H1 (cell line): ENCODE data around the gene UBASH3B. TPM values are rescaled to one million over a fixed set of nuclear protein-coding genes. Genes with fewer than 3 reads are reported as not detected.

Source experiments
- CTCF ChIA-PET: fragments of 300-600 bp; sonication (Branson Sonifier 250); formaldehyde crosslinking; loops from one replicate; lab custom pipeline; 2021; ENCODE audit not compliant: partially characterized antibody; lab: Charles Lee
- POLR2A ChIA-PET: fragments of 300-600 bp; sonication (Branson Sonifier 250); formaldehyde crosslinking; loops from one replicate; lab custom pipeline; 2021; ENCODE audit warnings: inconsistent platforms; ENCODE audit not compliant: partially characterized antibody; lab: Charles Lee
- DNase-seq, 2 experiments: peaks; one replicate each; pipeline versions ENCODE4 v3.0.0 to v3.0.0-alpha.2; 2010 to 2022; ENCODE audit warnings: low spot score in 2 of 2, low read depth in 1 of 2, mixed read lengths in 1 of 2
- FAIRE-seq: peaks from 2 replicates; lab custom pipeline; 2011; peaks lifted over from hg19 to GRCh38; lab: Jason Lieb, UNC
- H2AFZ ChIP-seq: 2 replicates; pipeline ENCODE4 v1.8.1; 2012; ENCODE audit warnings: low read length, inconsistent platforms
- H2AK5ac ChIP-seq: 2 replicates; pipeline ENCODE4 v1.6.1; 2013; ENCODE audit warnings: low read depth, low read length
- H2BK120ac ChIP-seq: replicated peaks from 2 replicates; pipeline ENCODE3; 2013; ENCODE audit warnings: low read depth, low read length, inconsistent platforms
- H2BK12ac ChIP-seq: 2 replicates; pipeline ENCODE4 v1.6.1; 2013; ENCODE audit warnings: low read depth, low read length
- H2BK15ac ChIP-seq: 2 replicates; pipeline ENCODE4 v1.6.1; 2013; ENCODE audit warnings: low read length
- H2BK20ac ChIP-seq: 2 replicates; pipeline ENCODE4 v1.6.1; 2013; ENCODE audit warnings: low read length
- H2BK5ac ChIP-seq: 2 replicates; pipeline ENCODE4 v1.6.1; 2013; ENCODE audit warnings: low read depth, low read length
- H3K14ac ChIP-seq: 2 replicates; pipeline ENCODE4 v1.6.1; 2013; ENCODE audit warnings: inconsistent platforms; ENCODE audit not compliant: insufficient read length
- H3K18ac ChIP-seq: 2 replicates; pipeline ENCODE4 v1.6.1; 2013; ENCODE audit warnings: low read length; ENCODE audit errors: extremely low read depth
- H3K23ac ChIP-seq: 2 replicates; pipeline ENCODE4 v1.6.1; 2013; ENCODE audit warnings: inconsistent platforms; ENCODE audit not compliant: insufficient read length
- H3K23me2 ChIP-seq: 2 replicates; pipeline ENCODE4 v1.6.1; 2013; ENCODE audit warnings: low read depth, low read length
- H3K27ac ChIP-seq: 2 replicates; pipeline ENCODE4 v1.6.1; 2011; ENCODE audit warnings: low read depth, low read length, inconsistent platforms
- H3K27me3 ChIP-seq, 4 experiments: replicated peaks in 1 of 4; 1 replicate in 1 of 4; 2 replicates in 3 of 4; pipeline versions ENCODE4 v1.6.1 to v1.8.1; 2011 to 2013; ENCODE audit warnings: low read length in 3 of 4, mild to moderate bottlenecking in 3 of 4, inconsistent platforms in 2 of 4, mixed read lengths in 2 of 4, moderate library complexity in 1 of 4; ENCODE audit not compliant: control insufficient read depth in 3 of 4, insufficient read depth in 3 of 4; ENCODE audit errors: extremely low read depth in 1 of 4
- H3K36me3 ChIP-seq, 4 experiments: 2 replicates each; pipeline versions ENCODE4 v1.6.1 to v1.8.1; 2011 to 2013; ENCODE audit warnings: mild to moderate bottlenecking in 4 of 4, low read length in 3 of 4, moderate library complexity in 2 of 4, control low read depth in 1 of 4, inconsistent platforms in 1 of 4; ENCODE audit not compliant: insufficient read depth in 4 of 4, control insufficient read depth in 2 of 4
- H3K4ac ChIP-seq: replicated peaks from 2 replicates; pipeline ENCODE3; 2013; ENCODE audit warnings: low read length, low read depth, mixed read lengths, inconsistent platforms; ENCODE audit not compliant: insufficient read length
- H3K4me1 ChIP-seq, 4 experiments: replicated peaks in 1 of 4; 1 replicate in 1 of 4; 2 replicates in 3 of 4; pipeline versions ENCODE4 v1.6.1 to v1.8.1; 2011 to 2013; ENCODE audit warnings: low read length in 3 of 4, inconsistent platforms in 2 of 4, mixed read lengths in 1 of 4; ENCODE audit not compliant: insufficient read depth in 4 of 4, control insufficient read depth in 3 of 4
- H3K4me2 ChIP-seq, 2 experiments: 2 replicates each; pipeline versions ENCODE4 v1.6.1 to v1.8.1; 2011 to 2013; ENCODE audit warnings: low read depth in 2 of 2, low read length in 2 of 2, control low read depth in 1 of 2, inconsistent platforms in 1 of 2, mild to moderate bottlenecking in 1 of 2; ENCODE audit not compliant: insufficient read depth in 1 of 2
- H3K4me3 ChIP-seq, 4 experiments: fragments of 200-600, 300-600 bp in 1 of 4; sonication (generic), shearing (Covaris generic), sonication (Bioruptor Twin) in 1 of 4; 2 replicates each; pipeline versions ENCODE4 v1.5.1 to v1.8.1; 2011 to 2016; ENCODE audit warnings: low read length in 4 of 4, low read depth in 3 of 4, control low read depth in 2 of 4, inconsistent platforms in 2 of 4, mild to moderate bottlenecking in 2 of 4, mixed read lengths in 1 of 4, moderate library complexity in 1 of 4; ENCODE audit not compliant: insufficient read depth in 2 of 4; ENCODE audit errors: extremely low read depth in 1 of 4
- H3K56ac ChIP-seq: replicated peaks from 2 replicates; pipeline ENCODE3; 2013; ENCODE audit warnings: low read depth, mild to moderate bottlenecking, mixed read lengths, low read length, inconsistent platforms; ENCODE audit not compliant: insufficient read length
- H3K79me1 ChIP-seq: 2 replicates; pipeline ENCODE4 v1.6.1; 2013; ENCODE audit warnings: low read depth, low read length, control low read depth
- H3K79me2 ChIP-seq, 2 experiments: 2 replicates each; pipeline versions ENCODE4 v1.6.1 to v1.8.1; 2012 to 2013; ENCODE audit warnings: low read length in 2 of 2, mild to moderate bottlenecking in 2 of 2, inconsistent platforms in 1 of 2; ENCODE audit not compliant: insufficient read depth in 2 of 2, control insufficient read depth in 1 of 2
- H3K9ac ChIP-seq, 4 experiments: replicated peaks in 1 of 4; 1 replicate in 1 of 4; 2 replicates in 3 of 4; pipeline versions ENCODE4 v1.6.1 to v1.8.1; 2011 to 2013; ENCODE audit warnings: low read depth in 3 of 4, low read length in 3 of 4, control low read depth in 2 of 4, mild to moderate bottlenecking in 2 of 4, moderate library complexity in 2 of 4, inconsistent platforms in 1 of 4; ENCODE audit errors: extremely low read depth in 1 of 4
- H3K9me3 ChIP-seq, 2 experiments: 2 replicates each; pipeline versions ENCODE4 v1.6.1 to v1.8.1; 2012 to 2013; ENCODE audit warnings: mild to moderate bottlenecking in 2 of 2, moderate library complexity in 2 of 2, control low read depth in 1 of 2, inconsistent platforms in 1 of 2, low read depth in 1 of 2, low read length in 1 of 2, mixed read lengths in 1 of 2; ENCODE audit not compliant: insufficient read depth in 2 of 2
- H4K20me1 ChIP-seq, 2 experiments: replicated peaks in 1 of 2; 2 replicates each; pipeline versions ENCODE3 to v1.8.1; 2011 to 2013; ENCODE audit warnings: inconsistent platforms in 2 of 2, low read length in 2 of 2, mild to moderate bottlenecking in 1 of 2; ENCODE audit not compliant: insufficient read depth in 2 of 2, control insufficient read depth in 1 of 2
- H4K5ac ChIP-seq: 2 replicates; pipeline ENCODE4 v1.6.1; 2013; ENCODE audit warnings: low read length, low read depth, mixed read lengths, inconsistent platforms; ENCODE audit not compliant: insufficient read length
- H4K8ac ChIP-seq: 2 replicates; pipeline ENCODE4 v1.8.0; 2013; ENCODE audit warnings: mild to moderate bottlenecking, moderate library complexity, low read length, inconsistent platforms; ENCODE audit not compliant: insufficient read depth; ENCODE audit errors: extremely low read depth
- H4K91ac ChIP-seq: replicated peaks from 2 replicates; pipeline ENCODE3; 2013; ENCODE audit warnings: low read length, mixed read lengths, inconsistent platforms; ENCODE audit not compliant: insufficient read length
- BACH1 ChIP-seq: IDR thresholded peaks from 2 replicates; pipeline ENCODE4 v1.6.1; 2012; ENCODE audit warnings: low read length, improper control_type of control experiment
- CBX5 ChIP-seq: fragments of 300-800, 300-1000 bp; sonication (generic); IDR thresholded peaks from 2 replicates; pipeline ENCODE4 v1.7.1; 2016; ENCODE audit warnings: antibody characterized with exemption, low read length, low read depth
- FOSL1 ChIP-seq: IDR thresholded peaks from 2 replicates; pipeline ENCODE4 v1.6.1; 2011; ENCODE audit warnings: mild to moderate bottlenecking, low read depth, low read length, moderate library complexity; ENCODE audit not compliant: insufficient read depth
- MAX ChIP-seq: IDR thresholded peaks from 2 replicates; pipeline ENCODE4 v1.6.1; 2012; ENCODE audit warnings: inconsistent platforms
- SP4 ChIP-seq: IDR thresholded peaks from 2 replicates; pipeline ENCODE4 v1.6.1; 2012; ENCODE audit warnings: low read length, inconsistent platforms
- TCF12 ChIP-seq: IDR thresholded peaks from 2 replicates; pipeline ENCODE4 v1.6.1; 2011; ENCODE audit warnings: low read depth, mild to moderate bottlenecking, low read length
- ZNF274 ChIP-seq: IDR thresholded peaks from 2 replicates; pipeline ENCODE4 v1.7.0; 2012; ENCODE audit warnings: low read length, borderline replicate concordance; ENCODE audit errors: extremely low read depth
- WGBS, 2 experiments: shearing (Covaris generic) in 1 of 2; methylation state at CpG; one replicate each; pipeline versions ENCODE4 v1.1.6 to v1.1.7; 2013 to 2015; ENCODE audit warnings: low lambda C conversion rate in 2 of 2, mixed read lengths in 2 of 2, inconsistent platforms in 1 of 2, low coverage in 1 of 2, missing lambda C conversion rate in 1 of 2; ENCODE audit not compliant: insufficient replicate concordance in 2 of 2, insufficient coverage in 1 of 2, insufficient read length in 1 of 2; ENCODE audit errors: extremely low coverage in 1 of 2, missing lambda C conversion rate in 1 of 2; 5-methylcytosine and 5-hydroxymethylcytosine counted together
- polyA plus RNA-seq, 7 experiments: library from polyadenylated mRNA; depleted of rRNA in 3 of 7; stranded (reverse) in 5 of 7; unstranded in 2 of 7; fragments of >200 nt in 5 of 7; fragments of 200-250 nt in 2 of 7; gene quantifications; 1 replicate in 5 of 7; 2 replicates in 1 of 7; 4 replicates in 1 of 7; pipeline versions ENCODE4 v1.2.1 to v1.2.3, GENCODE V29; 2011 to 2013; ENCODE audit warnings: missing spikeins in 2 of 7, mixed read lengths in 2 of 7
- total RNA-seq: library from RNA; stranded (reverse); fragmentation: NEBNext Ultra II Directional; extraction: Animal tissue kit (Norgen Biotek cat#: 25700); gene quantifications from 2 replicates; pipeline ENCODE4 v1.2.1, GENCODE V29; 2021

Gene UBASH3B
- total and polyA plus RNA-seq, 2 of the 8 experiments (the other 6 are each of a cell fraction or from before 2014, with no cell fraction given): 7.5 to 9.5 TPM

DNA sequence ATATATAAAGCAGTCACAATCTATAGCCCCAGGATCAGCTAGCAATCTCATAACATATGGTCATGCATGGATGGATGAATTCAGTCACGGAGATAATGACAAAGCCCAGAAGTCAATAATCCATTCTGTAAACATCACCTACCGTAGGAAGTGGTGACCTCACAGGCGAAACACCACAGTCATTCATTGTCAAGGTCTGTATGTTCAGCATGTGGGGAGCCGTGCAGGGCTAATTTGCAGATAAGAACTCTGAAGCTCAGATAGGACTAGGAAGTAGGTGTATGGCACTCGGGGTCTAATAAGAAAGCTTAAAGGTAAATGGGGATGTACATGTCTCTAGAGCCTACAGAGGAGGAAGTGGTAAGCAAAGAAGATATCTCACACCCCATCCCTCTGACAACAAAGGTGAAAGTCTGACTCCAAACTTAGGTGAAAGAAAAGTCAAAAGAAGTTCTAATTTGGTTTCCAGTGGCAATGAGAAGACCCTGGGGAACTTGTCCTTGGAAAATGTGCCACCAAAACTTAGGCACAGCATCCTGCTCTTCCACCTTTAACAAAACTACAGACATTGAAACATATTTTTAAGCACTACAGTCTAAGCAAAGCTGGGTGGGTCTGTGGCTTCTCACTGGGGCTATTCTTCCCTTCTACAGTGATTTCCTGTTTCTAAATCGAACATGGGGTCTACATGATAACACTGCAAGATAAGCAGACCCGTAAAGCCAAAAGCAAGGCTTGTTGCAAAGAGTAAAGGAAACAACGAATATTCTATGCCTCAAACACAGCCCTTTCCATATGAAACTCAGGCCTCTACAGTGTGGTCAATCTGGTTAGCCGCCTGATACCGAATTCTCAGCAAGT lies 188.0 kb downstream of the UBASH3B start:
- Histone ChIP-seq H2BK120ac (no peak overlapping the region), H2AFZ (no peak overlapping the region), H3K27ac (no peak overlapping the region), H3K27me3 (no peaks in the 10 kb centered on the region), H4K91ac (no peak overlapping the region), H3K79me1 (no peaks in the 10 kb centered on the region), H3K9ac (no peak overlapping the region; a peak in 1 of 7 replicates)
- no peak for TF ChIP-seq BACH1
- no peak for TF ChIP-seq ZNF274
- no peak for TF ChIP-seq CBX5
- TF ChIP-seq MAX: no peak
- TF ChIP-seq FOSL1: no peak
- TF ChIP-seq TCF12: no peak
- TF ChIP-seq SP4: no peak
- TF ChIP-seq, all 59 proteins: peak for 0
- Histone ChIP-seq H3K4ac (no peak overlapping the region), H3K36me3 (no peaks in the 10 kb centered on the region), H2AK5ac (no peak overlapping the region), H2BK5ac (no peak overlapping the region), H2BK12ac (no peak overlapping the region), H3K79me2 (no peaks in the 10 kb centered on the region), H4K20me1 (no peaks in the 10 kb centered on the region), H4K8ac (no peak overlapping the region), H2BK20ac (no peak overlapping the region), H3K23me2 (no peaks in the 10 kb centered on the region), H3K9me3 (no peaks in the 10 kb centered on the region; a peak in 1 of 4 replicates), H3K56ac (no peak overlapping the region), H3K14ac (no peak overlapping the region), H3K4me3 (no peak overlapping the region), H3K4me2 (no peak overlapping the region), H3K4me1 (peaks cover 0 to under 1% (median 0%) of the 10 kb centered on the region in 4 experiments; a peak in 1 of 7 replicates), H4K5ac (no peak overlapping the region), H3K18ac (no peak overlapping the region), H3K23ac (no peak overlapping the region), H2BK15ac (no peak overlapping the region)
- no peak for DNase-seq
- ChIA-PET POLR2A (interaction anchor here (1.0 kb wide), 1 partner anchor 11 kb away, joined by 3 read pairs; no protein-coding TSS in a partner anchor), CTCF (interaction anchor here (0.9 to 6.6 kb wide), 7 partner anchors 10 to 210 kb away, joined by 3 to 25 read pairs (median 4); no protein-coding TSS in a partner anchor)
- no peak for FAIRE-seq
- WGBS, 2 experiments: 89% methylated on average over 10 of the region's 10 CpGs; no CpG with 5 or more reads in 1 of the 2 experiments
